GM18499 (cell line): Measurements from ENCODE around the gene CD109.
"Not testable (repeated sequence)": the region's sequence is repeated elsewhere in the genome, so short reads cannot be mapped to it uniquely, and the experiment has no call there.

Source experiments
- ATAC-seq: cut with Tn5 transposase; IDR thresholded peaks from one replicate; pipeline ENCODE4 v1.9.1; 2021; ENCODE audit warnings: moderate number of reproducible peaks; ENCODE audit not compliant: insufficient read depth, unreplicated experiment

The CD109 gene

DNA sequence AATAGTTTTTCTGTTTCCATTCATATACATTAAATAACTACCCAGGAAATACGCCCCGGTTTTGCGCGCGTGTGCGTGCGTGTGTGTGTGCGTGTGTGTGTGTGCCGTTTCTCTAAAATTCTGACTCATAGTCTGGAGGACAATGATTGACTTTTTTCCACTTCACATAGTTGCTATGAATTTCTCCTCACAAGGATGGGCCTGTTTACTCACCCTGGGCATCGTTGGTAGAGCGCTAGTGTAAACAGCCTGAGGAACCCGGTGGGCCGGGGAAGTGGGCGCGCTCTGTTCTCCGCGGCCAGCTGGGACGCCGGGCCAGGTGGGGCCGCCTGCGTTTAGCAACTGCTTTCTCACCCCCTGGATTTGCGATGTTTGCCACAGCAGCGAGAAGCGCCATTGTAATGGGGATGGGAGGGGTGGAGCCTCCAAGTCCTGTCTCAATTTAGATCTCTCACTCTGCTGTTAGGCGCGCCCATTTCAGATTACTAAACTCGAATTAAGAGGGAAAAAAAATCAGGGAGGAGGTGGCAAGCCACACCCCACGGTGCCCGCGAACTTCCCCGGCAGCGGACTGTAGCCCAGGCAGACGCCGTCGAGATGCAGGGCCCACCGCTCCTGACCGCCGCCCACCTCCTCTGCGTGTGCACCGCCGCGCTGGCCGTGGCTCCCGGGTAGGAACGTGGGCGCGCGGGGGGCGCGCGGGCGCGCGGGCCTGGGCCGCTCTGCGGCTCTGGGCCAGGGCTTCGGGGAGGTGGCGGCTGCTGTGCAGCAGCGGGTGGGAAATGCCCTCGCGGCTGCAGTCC lies at the start of gene CD109:
CD109 (plus strand) TSS at position 585 of the 803 bp plus-strand sequence; CDS start at position 598, 13 bp downstream.
- ATAC-seq = peak; percentile 45

DNA sequence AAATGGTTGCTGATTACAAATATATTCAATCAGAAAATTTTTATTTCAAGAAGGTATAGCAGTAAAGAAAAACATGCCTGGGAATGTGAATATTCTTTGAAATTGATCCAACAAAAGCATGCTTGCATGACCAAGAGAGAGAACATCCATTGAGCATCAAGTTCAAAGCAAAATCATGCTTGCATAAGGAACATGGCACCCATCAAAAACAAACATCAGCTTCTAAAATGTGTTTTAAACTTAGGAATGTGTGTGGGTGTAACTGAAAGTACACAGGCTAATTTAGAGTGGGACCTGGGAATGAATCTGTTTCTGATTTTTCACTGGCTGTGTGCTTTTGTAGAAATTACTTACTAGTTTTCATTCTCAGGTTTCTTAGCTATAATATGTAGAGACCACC lies 47.8 kb upstream of the CD109 start:
- ATAC-seq = no peak

DNA sequence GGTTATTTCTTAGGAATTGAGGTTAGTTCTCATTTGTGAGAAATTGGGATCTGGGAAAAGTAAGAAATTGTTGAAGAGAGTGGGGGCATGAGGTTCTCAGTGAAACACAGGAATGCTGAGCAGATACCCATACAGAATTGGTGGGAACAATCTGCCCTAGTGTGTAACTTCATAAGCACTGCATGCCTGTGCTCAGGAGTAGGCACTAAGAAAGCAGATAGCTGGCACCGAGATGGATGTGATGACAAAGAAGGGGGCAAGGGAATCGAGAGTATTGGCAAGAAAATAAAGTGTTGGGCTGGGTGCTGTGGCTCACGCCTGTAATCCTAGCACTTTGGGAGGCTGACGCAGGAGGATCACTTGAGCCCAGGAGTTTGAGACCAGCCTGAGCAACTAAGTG lies 46.2 kb upstream of the CD109 start:
- no peak for ATAC-seq

DNA sequence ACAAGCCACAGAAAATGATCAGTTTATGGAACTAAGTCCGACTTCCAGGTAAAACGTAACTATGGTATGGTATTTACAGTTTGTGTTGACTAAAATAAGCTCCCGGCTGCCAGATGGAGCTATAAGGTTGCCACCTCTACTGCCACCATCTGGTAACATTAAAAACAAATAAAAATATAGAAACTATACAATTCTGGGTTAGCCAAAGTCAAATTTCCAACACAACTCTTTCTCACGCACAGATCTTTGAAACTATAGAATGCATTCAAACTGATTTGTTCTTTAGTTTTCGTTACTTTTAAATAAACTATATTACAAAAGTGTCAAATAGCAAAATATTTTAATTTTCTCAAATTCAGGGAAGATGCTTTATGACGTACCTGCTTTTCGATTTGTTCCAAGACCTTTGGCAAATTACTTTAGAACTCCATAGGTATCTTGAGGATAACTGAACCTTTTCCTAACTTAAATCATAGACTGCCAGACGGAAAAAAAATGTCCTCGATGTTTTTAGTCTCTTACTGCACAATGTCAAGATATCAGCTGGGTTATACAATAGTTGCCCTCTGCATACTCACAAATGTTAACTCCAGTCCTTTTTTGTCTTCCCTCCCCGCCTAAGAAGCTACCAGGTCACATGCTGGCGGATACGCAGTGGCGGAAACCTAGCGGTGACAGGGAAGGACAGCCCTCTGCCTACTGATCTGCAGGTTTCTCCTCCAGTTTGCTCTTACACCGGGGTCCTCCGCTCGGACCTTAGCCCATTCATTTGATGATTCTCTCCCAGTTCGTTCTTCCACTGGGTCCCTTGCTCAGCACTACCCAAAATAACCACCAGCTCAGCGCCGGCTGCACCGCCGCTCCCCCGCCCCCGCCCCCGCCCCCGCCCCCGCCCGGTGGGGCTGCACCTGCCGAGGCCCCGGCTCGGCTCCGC lies 43.1 kb upstream of the CD109 start:
- ATAC-seq = peak; percentile 30

DNA sequence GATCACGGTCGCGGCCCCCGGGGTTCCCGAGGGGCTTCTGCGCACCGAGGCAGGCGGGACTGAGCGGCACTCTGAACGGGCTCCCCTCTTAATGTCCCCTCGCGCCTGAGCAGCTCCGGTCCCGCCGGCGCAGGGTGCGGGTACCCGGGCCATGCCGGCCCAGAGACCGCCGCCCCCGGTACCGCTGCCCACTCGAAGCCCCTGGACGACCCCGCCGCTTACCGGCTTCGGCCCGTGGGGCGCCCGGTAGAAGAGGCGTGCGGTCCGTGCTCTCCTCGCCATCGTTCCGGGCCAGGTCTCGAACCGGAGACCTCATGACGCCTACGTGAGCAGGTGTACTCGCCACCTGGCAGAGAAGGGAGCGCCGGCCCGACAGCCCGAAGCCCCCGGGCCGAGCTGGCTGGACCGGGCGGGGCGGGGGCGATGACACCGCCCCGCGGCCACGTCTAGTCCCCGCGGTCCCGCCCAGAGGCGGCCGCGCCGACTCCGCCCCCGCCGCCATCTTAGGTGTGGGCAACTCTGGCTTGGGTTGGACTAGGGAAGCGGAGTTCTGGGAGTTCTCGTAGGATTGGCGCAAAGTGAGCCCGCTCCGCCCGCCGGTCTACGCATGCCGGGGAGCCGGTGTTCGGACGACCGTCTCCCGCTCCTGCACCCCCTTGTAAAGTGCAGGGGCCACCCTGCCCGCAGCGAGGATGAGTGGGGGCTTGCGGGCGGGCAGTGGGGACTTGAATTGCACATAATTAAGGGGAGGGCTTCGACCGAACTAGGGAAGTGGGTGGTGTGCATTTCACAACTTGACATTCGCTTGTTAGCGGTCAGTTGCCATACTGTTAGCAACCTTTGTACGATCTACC lies 42.2 kb upstream of the CD109 start, which contains the start of gene SLC17A5:
SLC17A5 (minus strand) TSS at position 422 of the 854 bp plus-strand sequence; CDS start at position 316, 106 bp downstream.
- ATAC-seq = peak; percentile 58

DNA sequence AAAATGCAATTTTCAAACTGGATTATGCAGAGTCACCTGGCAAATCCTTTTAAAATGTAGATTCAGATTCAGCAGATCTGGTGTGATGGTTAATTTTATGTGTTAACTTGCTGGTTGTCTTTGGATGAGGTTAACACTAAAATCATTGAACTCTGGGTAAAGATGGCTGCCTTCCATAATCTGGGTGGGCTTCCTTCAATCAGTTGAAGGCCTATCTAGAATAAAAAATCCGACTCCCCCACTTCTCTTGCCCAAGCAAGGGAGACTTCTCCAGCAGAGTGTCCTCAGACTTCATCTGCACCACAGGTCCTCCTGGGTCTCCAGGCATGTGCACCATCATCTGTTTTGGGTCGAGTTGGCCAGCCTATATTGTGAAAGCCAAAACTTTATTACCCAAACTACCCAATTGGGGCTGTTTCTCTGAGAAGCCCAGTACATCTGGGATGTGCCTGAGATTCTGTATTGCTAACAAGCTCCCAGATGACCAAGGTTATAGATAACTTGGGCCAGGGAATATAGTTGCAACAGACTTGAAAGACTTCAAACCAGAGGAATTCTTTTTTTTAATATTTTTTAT lies 40.6 kb upstream of the CD109 start:
- no peak for ATAC-seq

DNA sequence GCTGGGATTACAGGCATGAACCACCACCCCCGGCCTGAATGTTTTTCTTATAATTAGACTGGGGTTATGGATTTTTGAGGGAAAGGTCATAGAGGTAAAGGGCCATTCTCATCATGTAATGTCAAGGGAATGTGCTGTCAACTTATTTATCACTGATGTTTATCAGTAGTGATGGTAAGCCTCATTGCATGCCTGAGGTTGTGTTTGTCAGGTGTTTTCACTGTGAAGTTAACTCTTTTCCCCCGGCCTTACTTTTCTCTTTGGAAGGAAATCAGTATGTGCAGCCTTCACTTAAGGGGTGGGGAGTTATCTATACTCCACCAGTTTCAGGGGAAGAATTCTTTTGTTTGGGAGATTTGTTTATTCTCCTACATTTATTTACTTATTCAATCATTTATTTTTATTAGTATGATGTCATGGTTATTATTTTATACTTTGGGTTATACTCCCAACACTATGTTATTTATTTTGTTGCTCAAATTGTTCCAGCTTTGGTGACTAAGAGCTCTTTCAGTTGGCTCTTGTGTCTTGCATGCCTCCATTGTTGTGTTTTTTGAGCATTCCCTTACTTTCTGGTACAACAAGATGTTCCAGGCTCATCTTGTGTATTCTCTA lies 39.4 kb upstream of the CD109 start:
- ATAC-seq = no peak

DNA sequence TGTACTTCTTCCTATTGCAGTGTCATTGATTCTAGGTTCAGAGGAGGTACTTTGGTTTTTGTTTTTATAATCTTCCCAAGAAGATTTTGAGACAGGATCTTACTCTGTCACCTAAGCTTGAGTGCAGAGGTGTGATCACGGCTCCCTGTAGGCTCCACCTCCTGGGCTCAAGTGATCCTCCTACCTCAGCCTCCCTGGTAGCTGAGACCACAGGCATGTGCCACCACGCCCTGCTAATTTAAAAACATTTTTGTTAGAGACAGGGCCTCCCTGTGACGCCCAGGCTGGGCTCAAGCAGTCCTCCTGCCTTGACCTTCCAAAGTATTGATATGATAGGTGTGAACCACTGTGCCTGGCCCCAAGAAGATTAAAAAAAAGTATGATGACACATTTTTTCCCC lies 38.8 kb upstream of the CD109 start:
- no peak for ATAC-seq

DNA sequence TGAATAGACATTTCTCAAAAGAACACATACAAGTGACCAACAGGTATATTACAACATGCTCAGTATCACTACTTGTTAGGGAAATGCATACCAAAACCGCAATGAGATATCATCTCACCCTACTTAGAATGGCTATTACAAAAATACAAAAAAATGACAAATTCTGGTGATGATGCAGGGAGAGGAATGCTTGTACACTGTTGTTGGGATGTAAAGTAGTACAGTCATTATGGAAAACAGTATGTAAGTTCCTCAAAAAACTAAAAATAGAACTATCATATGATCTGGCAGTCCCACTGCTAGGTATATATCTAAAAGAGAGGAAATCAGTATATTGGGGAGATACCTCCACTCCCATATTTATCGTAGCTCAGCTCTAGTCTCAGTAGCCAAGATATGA lies 31.3 kb upstream of the CD109 start:
- no peak for ATAC-seq

DNA sequence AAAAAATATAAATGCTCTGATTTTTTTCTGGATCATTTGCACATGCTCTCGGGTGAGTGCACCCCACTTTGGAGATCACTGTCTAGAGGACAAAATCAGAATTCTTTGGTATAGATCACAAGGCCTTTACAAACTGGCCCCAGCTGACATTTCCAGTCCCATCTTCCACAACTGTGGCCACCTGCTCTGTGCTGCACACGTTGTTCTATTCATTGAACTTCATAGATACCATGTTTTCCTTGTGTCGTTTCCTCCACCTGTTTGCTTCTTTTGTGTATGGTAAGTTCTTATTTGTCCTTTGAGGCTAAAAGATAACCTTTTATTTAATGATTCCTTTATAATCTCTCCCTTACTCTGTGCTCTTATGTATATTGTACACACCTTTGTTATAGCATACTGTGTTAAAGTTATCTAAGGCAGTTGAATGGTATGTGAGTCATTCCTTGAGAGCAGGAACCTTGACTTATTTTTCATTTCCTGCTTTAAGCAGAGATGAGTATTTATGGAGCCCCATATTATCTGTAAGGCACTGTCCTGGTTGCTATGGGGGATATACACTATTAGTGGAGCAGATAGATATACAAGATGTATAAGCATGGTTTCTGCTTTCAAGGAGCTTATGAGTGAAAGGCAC lies 30.2 kb upstream of the CD109 start:
- ATAC-seq = peak; percentile 94

DNA sequence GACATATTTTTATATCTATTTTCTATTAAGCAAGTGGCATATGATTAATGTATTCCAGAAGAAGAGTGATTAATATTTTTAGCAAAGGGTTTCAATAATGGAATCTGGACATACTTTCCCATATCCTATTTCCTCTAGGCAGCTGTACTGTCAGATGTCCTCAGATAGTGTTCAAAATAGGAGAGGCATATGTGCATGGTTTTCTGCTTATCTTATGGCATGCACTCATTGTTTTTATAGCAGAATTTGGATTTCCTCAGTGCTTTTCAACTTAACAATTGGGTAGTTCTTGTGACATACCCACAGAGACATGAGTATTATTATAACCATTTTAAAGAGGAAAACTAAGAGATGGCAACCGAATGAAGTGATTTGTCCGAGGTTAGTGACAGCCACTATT lies 29.6 kb upstream of the CD109 start:
- no peak for ATAC-seq

DNA sequence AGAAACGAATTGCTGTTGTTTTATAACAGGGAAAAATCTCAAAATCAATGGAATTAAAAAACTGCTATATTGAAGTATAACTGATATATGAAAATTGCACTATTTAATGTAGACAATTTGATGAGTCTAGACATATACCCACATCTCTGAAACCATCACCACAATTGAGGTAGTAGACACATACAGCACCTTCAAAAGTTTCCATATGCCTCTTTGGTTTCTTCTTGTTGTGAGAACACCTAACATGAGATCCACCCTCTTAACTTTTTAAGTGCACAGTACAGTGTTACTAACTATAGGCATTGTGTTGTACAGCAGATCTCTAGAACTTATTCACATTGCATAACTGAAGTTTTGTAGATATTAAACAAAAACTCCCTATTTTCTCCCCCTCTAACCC lies 28.2 kb upstream of the CD109 start:
- no peak for ATAC-seq

DNA sequence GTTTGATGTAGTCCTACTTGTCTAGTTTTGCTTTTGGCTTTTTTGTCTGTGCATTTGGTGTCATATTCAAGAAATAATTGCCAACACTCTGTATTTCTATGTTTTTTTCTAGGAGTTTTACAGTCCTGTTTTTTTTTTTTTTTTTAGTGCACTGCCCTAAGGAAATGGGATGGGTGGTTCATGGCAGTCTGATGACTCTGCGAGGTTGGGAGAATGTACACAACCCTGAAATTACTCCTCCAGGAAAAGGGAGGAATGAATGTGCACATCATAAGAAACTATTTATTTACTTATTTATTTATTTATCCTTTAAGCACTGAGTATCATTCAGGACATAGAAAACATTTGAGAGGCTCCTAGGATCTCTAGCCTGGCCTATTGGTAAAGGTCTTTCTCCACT lies 27.0 kb upstream of the CD109 start:
- ATAC-seq = no peak

DNA sequence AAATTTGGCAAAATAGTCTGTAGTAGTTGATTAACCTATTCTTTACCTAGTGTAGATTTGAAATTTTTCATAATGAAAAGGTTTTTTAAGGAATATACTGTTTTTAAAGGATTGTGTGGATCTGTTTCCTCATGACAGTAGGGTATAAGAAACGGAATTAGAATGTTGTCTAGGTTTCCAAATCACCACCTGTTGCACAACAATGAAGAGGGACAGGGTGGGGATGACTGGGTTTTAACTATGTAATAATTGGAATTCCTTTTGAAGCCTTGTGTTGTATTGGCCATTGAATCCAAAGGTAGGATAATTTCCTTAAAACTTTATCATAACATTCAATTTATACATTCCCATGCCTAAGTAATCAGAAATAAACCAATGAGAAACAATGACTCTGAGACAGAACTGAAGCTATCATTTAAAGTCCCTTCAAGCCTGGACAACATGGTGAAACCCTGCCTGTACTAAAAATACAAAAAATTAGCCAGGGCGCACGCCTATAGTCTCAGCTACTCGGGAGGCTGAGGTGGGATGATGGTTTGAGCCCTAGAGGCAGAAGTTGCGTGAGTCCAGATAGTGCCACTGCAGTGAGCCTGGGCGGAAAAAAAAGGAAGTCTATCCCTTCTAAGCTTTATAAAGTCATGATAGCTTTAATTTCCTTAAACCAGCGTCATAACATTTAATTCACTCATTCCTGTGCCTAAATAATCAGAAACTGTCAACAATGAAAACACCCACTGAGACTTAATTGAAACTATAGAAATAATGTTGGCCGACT lies 23.9 kb upstream of the CD109 start:
- no peak for ATAC-seq

DNA sequence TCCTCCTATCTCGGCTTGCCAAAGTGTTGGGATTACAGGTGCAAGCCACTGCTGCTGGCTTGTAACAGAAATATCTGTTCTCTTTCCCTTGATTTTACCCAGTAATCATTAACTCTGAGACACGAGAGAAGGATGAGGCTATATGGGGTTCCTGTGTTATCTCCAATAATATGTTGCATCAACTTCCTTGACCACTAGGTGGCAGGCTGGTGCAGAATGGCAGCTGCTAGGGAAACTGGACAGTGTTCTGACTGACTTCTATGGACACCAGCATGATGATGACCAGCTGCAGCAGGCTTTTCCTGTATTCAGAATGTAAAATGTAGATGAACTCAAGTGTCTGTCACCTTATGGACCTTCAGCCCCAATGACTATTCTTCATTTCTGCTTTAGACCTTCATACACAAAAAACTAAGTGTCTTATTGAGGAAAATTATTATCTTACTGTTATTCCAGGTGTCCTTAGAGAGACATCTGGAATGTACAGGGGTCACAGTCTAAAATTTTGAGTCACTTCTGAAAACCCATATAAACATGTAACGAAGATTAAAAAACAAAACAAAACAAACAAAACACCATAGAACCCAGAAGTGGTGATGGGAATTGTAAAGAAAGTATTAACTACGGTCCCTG lies 20.4 kb upstream of the CD109 start:
- peak; percentile 80 for ATAC-seq

DNA sequence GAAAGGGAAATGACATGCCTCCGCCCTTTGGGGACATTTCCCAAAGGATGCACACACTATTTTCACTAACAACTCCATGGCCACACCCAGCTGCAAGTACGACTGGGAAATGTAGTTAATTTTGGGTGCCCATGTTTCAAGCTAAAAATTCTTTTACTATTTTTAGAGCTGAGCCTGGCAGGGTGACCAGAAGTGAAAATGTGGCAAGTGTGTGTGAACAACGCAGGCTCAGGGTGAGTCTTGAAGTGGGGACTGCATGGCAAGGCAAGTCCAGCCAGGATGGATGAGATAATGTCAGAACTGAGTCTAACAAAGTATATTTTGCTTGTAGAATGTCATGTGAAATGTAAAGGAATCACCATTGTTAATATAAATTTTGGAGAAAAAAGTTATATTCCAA lies 17.0 kb upstream of the CD109 start:
- no peak for ATAC-seq

DNA sequence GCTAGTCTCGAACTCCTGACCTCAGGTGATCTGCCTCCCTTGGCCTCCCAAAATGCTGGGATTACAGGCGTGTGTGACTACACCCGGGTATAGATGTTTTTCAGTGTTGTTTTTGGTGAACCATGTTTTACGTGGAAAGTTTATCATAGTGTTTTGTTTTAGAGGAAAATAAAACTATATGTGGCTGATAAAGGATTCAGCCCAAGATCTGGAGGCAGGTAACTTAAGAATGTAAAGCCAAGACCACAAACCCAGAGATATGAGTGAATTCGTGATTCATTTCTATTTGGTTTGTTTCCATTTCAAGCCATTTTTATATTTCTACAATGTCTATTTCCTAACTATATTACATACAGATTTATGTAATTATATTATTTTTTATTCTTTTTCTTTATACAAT lies 16.2 kb upstream of the CD109 start:
- ATAC-seq = not testable (repeated sequence)
